Activated B cell treated with CpG ODN at 0.5 μM for 24 hours (primary cell): Measurements from ENCODE around the gene TMEM232. TPM values are rescaled to one million over a fixed set of nuclear protein-coding genes. Genes with fewer than 3 reads are reported as not detected.

ENCODE experiments used
- ATAC-seq: fragments of 200-7000 bp; cut with Tn5 transposase; one replicate; pipeline ENCODE4 v1.10.0; 2021; ENCODE audit warnings: low read depth, mild to moderate bottlenecking, moderate library complexity
- CTCF ChIA-PET: fragments of 350-600 bp; sonication (Branson Sonifier 250); formaldehyde crosslinking; loops from one replicate; lab custom pipeline; 2021; ENCODE audit warnings: antibody characterized with exemption; lab: Charles Lee
- POLR2A ChIA-PET: fragments of 350-600 bp; sonication (Branson Sonifier 250); formaldehyde crosslinking; loops from one replicate; lab custom pipeline; 2021; ENCODE audit warnings: antibody characterized with exemption; lab: Charles Lee
- DNase-seq: peaks from one replicate; pipeline ENCODE4 v3.0.0; 2022
- H3K27ac Mint-ChIP-seq: one replicate; pipeline ENCODE4 v1.8.0; 2020; ENCODE audit warnings: mixed read lengths
- H3K27me3 Mint-ChIP-seq: one replicate; pipeline ENCODE4 v1.8.0; 2021; ENCODE audit warnings: mixed read lengths
- H3K36me3 Mint-ChIP-seq: one replicate; pipeline ENCODE4 v1.8.0; 2021; ENCODE audit warnings: low read depth, mixed read lengths
- H3K4me1 Mint-ChIP-seq: one replicate; pipeline ENCODE4 v1.8.0; 2021; ENCODE audit warnings: mixed read lengths
- H3K4me3 Mint-ChIP-seq: one replicate; pipeline ENCODE4 v1.8.0; 2020; ENCODE audit warnings: mild to moderate bottlenecking, mixed read lengths
- H3K9me3 Mint-ChIP-seq: one replicate; pipeline ENCODE4 v1.8.0; 2020; ENCODE audit warnings: mixed read lengths
- intact Hi-C: fragments of 100-400 bp; cut with micrococcal nuclease; formaldehyde crosslinking; loops from one replicate; pipeline ENCODE4 v1.15.1; 2024
- total RNA-seq: library from RNA; stranded (reverse); gene quantifications from 2 replicates; pipeline ENCODE4 v1.2.3, GENCODE V29; 2022
- TF ChIP-seq, protein P1 (sequence below): fragments of 200-600 bp; IDR thresholded peaks from one replicate; pipeline ENCODE4 v1.8.0; 2022; ENCODE audit warnings: antibody characterized with exemption, mild to moderate bottlenecking

The TMEM232 gene
- total RNA-seq, 1 donor from 2014 or later, result 2.8 TPM

DNA sequence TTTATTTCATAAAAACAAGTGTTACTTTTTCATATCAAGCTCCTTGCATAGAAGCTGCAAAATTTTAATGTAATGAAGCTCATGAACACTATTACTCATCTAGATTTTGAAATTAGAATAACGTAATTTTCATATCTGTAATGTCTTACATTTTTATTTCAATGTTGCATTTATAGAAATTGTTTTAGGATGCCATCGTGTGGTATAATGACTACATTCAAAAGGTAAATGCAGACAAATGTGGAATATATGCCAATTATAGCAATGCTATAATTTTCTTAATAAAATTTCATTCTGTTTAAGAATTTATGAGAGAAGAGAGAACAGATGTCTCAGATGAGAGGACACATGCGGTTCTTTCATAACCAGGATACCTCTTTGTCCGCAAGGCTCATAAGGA is 230.2 kb downstream of the TMEM232 start:
- Mint-ChIP-seq H3K27me3 (no peaks in the 10 kb centered on the region), H3K9me3 (no peaks in the 10 kb centered on the region), H3K4me1 (no peaks in the 10 kb centered on the region), H3K4me3 (no peak overlapping the region), H3K36me3 (no peaks in the 10 kb centered on the region), H3K27ac (no peak overlapping the region)
- TF ChIP-seq, protein P1, sequence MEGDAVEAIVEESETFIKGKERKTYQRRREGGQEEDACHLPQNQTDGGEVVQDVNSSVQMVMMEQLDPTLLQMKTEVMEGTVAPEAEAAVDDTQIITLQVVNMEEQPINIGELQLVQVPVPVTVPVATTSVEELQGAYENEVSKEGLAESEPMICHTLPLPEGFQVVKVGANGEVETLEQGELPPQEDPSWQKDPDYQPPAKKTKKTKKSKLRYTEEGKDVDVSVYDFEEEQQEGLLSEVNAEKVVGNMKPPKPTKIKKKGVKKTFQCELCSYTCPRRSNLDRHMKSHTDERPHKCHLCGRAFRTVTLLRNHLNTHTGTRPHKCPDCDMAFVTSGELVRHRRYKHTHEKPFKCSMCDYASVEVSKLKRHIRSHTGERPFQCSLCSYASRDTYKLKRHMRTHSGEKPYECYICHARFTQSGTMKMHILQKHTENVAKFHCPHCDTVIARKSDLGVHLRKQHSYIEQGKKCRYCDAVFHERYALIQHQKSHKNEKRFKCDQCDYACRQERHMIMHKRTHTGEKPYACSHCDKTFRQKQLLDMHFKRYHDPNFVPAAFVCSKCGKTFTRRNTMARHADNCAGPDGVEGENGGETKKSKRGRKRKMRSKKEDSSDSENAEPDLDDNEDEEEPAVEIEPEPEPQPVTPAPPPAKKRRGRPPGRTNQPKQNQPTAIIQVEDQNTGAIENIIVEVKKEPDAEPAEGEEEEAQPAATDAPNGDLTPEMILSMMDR, result no peak
- ChIA-PET POLR2A (no interaction called here), CTCF (no interaction called here)
- DNase-seq (no peak), ATAC-seq (no peak)
- intact Hi-C loops, result no loop called here

DNA sequence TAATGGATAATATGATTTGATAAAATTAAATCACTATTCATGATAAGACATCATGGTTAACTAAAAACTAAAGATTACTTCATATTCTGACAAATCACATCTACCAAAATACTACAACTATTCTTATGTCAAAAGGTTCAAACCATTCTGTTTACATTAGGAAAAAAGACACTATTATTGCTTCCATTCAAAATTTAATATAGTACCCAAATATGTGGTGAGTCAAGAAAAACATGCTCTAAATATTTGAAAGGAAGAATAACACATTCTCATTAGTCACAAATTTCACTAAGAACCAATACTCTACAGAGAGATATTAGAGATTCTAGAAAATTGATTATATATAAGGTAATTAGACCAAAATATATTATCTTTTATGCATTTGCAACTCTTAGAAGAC is 234.0 kb downstream of the TMEM232 start:
- Mint-ChIP-seq H3K4me1 (no peaks in the 10 kb centered on the region), H3K36me3 (no peaks in the 10 kb centered on the region), H3K4me3 (no peak overlapping the region), H3K27me3 (no peaks in the 10 kb centered on the region), H3K27ac (no peak overlapping the region), H3K9me3 (no peaks in the 10 kb centered on the region)
- no peak for ATAC-seq
- intact Hi-C loops, result no loop called here
- ChIA-PET POLR2A (no interaction called here), CTCF (no interaction called here)
- DNase-seq, result no peak
- TF ChIP-seq, protein P1, result no peak

DNA sequence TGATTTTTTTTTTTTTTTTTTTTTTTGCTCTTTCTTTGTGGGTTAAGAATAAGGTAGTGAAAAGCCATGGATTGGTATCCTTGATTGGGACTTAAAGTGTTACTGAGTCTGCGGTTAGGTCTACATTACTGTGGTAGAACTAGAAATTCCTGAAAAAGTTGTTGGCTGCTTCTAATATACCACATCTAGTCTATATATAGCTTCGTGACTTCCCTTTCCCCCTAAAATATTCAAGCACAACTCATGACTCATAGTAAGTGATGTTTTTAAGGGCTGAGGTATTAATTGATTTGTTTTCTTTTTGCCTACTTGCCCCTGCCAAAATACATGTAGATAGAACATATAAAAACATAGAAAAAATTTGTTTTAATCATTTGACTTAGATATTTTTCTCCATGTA is 247.6 kb downstream of the TMEM232 start:
- Mint-ChIP-seq H3K4me3 (no peak overlapping the region), H3K27me3 (no peaks in the 10 kb centered on the region), H3K36me3 (no peaks in the 10 kb centered on the region), H3K9me3 (peaks cover 2% of the 10 kb centered on the region), H3K4me1 (no peaks in the 10 kb centered on the region), H3K27ac (no peak overlapping the region)
- ATAC-seq (no peak), DNase-seq (no peak)
- intact Hi-C loops, result no loop called here
- TF ChIP-seq, protein P1, result no peak
- ChIA-PET POLR2A (no interaction called here), CTCF (no interaction called here)

DNA sequence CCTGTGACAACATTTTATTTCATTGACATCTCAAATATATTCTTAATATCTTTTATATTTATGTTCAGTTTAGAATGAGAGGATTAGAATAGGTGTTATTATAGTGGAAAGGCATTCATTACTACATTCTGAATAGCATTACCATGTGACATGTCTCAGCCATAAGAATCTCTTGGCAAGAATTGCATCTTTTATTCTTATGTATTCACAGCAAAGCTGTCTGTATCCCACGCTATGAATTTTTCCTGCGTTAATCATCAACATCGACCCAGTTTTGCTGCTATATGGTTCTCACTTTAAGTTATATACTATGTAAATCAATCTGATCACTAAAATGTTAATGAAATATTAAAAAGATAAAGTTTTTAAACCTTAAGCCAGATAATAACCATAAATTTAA is 248.6 kb downstream of the TMEM232 start:
- Mint-ChIP-seq H3K27ac (no peak overlapping the region), H3K4me3 (no peak overlapping the region), H3K36me3 (no peaks in the 10 kb centered on the region), H3K9me3 (peaks cover 3% of the 10 kb centered on the region), H3K4me1 (no peaks in the 10 kb centered on the region), H3K27me3 (no peaks in the 10 kb centered on the region)
- DNase-seq (no peak), ATAC-seq (no peak)
- TF ChIP-seq, protein P1, result no peak
- ChIA-PET POLR2A (no interaction called here), CTCF (no interaction called here)
- intact Hi-C loops, result no loop called here

DNA sequence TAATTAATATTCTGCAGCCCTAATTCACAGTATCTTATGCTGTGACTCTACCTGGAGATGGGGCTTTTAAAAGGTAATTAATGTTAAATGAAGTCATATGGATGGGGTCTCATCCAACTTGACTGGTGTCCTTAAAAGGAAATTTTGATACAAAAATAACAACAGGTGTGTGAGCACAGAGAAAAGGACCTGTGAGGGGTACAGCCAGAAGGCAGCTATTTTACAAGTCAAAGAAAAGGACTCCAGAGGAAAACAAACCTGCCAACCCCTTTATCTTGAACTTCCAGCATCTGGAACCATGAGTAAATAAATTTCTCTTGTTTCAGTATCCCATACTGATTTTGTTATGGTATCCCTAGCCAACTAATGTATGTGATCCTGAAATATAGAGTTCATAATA is 250.3 kb downstream of the TMEM232 start:
- TF ChIP-seq, protein P1, result no peak
- DNase-seq (no peak), ATAC-seq (no peak)
- POLR2A ChIA-PET, result no interaction called here
- CTCF ChIA-PET, result no interaction called here
- Mint-ChIP-seq H3K36me3 (no peaks in the 10 kb centered on the region), H3K9me3 (peaks cover 7% of the 10 kb centered on the region), H3K27ac (no peak overlapping the region), H3K4me3 (no peak overlapping the region), H3K4me1 (no peaks in the 10 kb centered on the region), H3K27me3 (no peaks in the 10 kb centered on the region)
- intact Hi-C loops, result no loop called here
